OCI-LY7 (cell line): ENCODE results near the gene ZNF281.

Source experiments
- CTCF ChIP-seq: fragments of 200-600 bp; sonication (generic); conservative IDR thresholded peaks from 2 replicates; pipeline ENCODE4 v1.5.1; 2014; ENCODE audit warnings: mild to moderate bottlenecking, antibody characterized with exemption, low read length, moderate library complexity, mixed read lengths
- EZH2phosphoT487 ChIP-seq: fragments of 200-600 bp; sonication (generic); IDR thresholded peaks from 2 replicates; pipeline ENCODE4 v1.6.1; 2018; ENCODE audit warnings: low read depth, borderline replicate concordance, mild to moderate bottlenecking, mixed run types, antibody characterized with exemption, low read length, moderate library complexity, mixed read lengths

GRCh38 chr1:200369131-200369530 lies 40.7 kb downstream of the ZNF281 start:
- no peak for TF ChIP-seq CTCF
- TF ChIP-seq EZH2phosphoT487 = no peak
